Tibial nerve (tissue), 4 donors: ENCODE results near the gene PXN. TPM values are rescaled to one million over a fixed set of nuclear protein-coding genes. Genes with fewer than 3 reads are reported as not detected.

Experiments used
- DNase-seq, 2 donors: peaks; one replicate each; pipeline ENCODE4 v3.0.0-alpha.2; 2019; ENCODE audit warnings: low spot score in 2 of 2
- H3K27ac ChIP-seq, 4 donors: fragments of 200-600 bp; sonication (generic) in 3 of 4; one replicate each; pipeline ENCODE4 v1.5.1; 2017 to 2019; ENCODE audit warnings: mild to moderate bottlenecking in 1 of 4
- H3K27me3 ChIP-seq, 2 donors: fragments of 200-600 bp; sonication (generic) in 1 of 2; one replicate each; pipeline versions ENCODE4 v1.5.1 to v1.6.0; 2017 to 2019
- H3K36me3 ChIP-seq, 3 donors: fragments of 200-600 bp; sonication (generic); one replicate each; pipeline ENCODE4 v1.5.1; 2018 to 2019
- H3K4me1 ChIP-seq, 4 donors: fragments of 200-600 bp; sonication (generic) in 3 of 4; one replicate each; pipeline ENCODE4 v1.5.1; 2017 to 2019
- H3K4me3 ChIP-seq, 4 donors: fragments of 200-600 bp; sonication (generic) in 3 of 4; one replicate each; pipeline ENCODE4 v1.5.1; 2017 to 2019; ENCODE audit warnings: mild to moderate bottlenecking in 1 of 4, moderate library complexity in 1 of 4
- H3K9me3 ChIP-seq, 4 donors: fragments of 200-600 bp; sonication (generic) in 3 of 4; one replicate each; pipeline ENCODE4 v1.5.1; 2017 to 2019
- CTCF ChIP-seq, 5 experiments: fragments of 200-600 bp in 3 of 5; fragments of 450-650 bp in 2 of 5; sonication (generic) in 3 of 5; IDR thresholded peaks; one replicate each; pipeline ENCODE4 v1.5.1; 2016 to 2019; ENCODE audit warnings: antibody characterized with exemption in 5 of 5, mild to moderate bottlenecking in 3 of 5, moderate library complexity in 2 of 5
- EP300 ChIP-seq, 2 donors: sonication (generic); formaldehyde crosslinking; IDR thresholded peaks; one replicate each; pipeline ENCODE4 v1.6.1; 2017; ENCODE audit warnings: antibody characterized with exemption in 2 of 2, mild to moderate bottlenecking in 1 of 2
- POLR2A ChIP-seq, 2 donors: fragments of 450-650 bp; IDR thresholded peaks; one replicate each; pipeline ENCODE4 v1.6.1; 2017; ENCODE audit warnings: antibody characterized with exemption in 2 of 2, mild to moderate bottlenecking in 2 of 2, moderate library complexity in 2 of 2
- WGBS, 2 donors: methylation state at CpG; one replicate each; pipeline ENCODE4 v1.1.5; 2018; 5-methylcytosine and 5-hydroxymethylcytosine counted together
- total RNA-seq, 4 donors: library from RNA; depleted of rRNA; stranded (reverse); fragments of >200 nt; gene quantifications; one replicate each; pipeline ENCODE4 v1.1.0, GENCODE V29; 2016

Gene PXN
- total RNA-seq, 4 donors from 2014 or later = 217 to 428 (median 330) TPM

- WGBS, 2 donors = 67 to 70% methylated on average over 7 of the region's 7 CpGs
- TF ChIP-seq EP300 (IDR thresholded peaks at IDR 0.05) = no peak
- no peak for TF ChIP-seq CTCF (IDR thresholded peaks at IDR 0.05)
- no peak for TF ChIP-seq POLR2A (IDR thresholded peaks at IDR 0.05)
- Histone ChIP-seq H3K27me3 (no peaks in the 10 kb centered on the region), H3K4me3 (no peak overlapping the region), H3K4me1 (peaks cover 0 to 6% (median 0%) of the 10 kb centered on the region in 4 donors), H3K36me3 (no peaks in the 10 kb centered on the region), H3K9me3 (no peaks in the 10 kb centered on the region), H3K27ac (no peak overlapping the region)
- DNase-seq = no peak
These were observed 17.8 kb upstream of the PXN start for GRCh38 chr12:120283318-120283717.

- DNase-seq = no peak
- no peak overlapping the region for H3K4me3 ChIP-seq
- no peaks in the 10 kb centered on the region for H3K27me3 ChIP-seq
- TF ChIP-seq POLR2A (IDR thresholded peaks at IDR 0.05) = no peak
- no peak for TF ChIP-seq EP300 (IDR thresholded peaks at IDR 0.05)
- no peak for TF ChIP-seq CTCF (IDR thresholded peaks at IDR 0.05)
- H3K36me3 ChIP-seq = no peaks in the 10 kb centered on the region
- no peak overlapping the region for H3K27ac ChIP-seq
- no peaks in the 10 kb centered on the region for H3K9me3 ChIP-seq
- H3K4me1 ChIP-seq = no peaks in the 10 kb centered on the region
- WGBS, 2 donors = 95 to 97% methylated on average over 28 to 47 of the region's 57 CpGs
These were observed 12.9 kb upstream of the PXN start for GRCh38 chr12:120278137-120279069.

- H3K9me3 ChIP-seq = no peaks in the 10 kb centered on the region
- no peak overlapping the region for H3K27ac ChIP-seq
- H3K4me1 ChIP-seq = no peaks in the 10 kb centered on the region
- DNase-seq = no peak
- TF ChIP-seq CTCF (IDR thresholded peaks at IDR 0.05) (no peak), POLR2A (IDR thresholded peaks at IDR 0.05) (no peak), EP300 (IDR thresholded peaks at IDR 0.05) (no peak)
- 87 to 94% methylated on average over 6 of the region's 6 CpGs for WGBS, 2 donors
- H3K27me3 ChIP-seq = no peaks in the 10 kb centered on the region
- H3K4me3 ChIP-seq = no peak overlapping the region
- H3K36me3 ChIP-seq = no peaks in the 10 kb centered on the region
These were observed 11.2 kb upstream of the PXN start for GRCh38 chr12:120276734-120277133.

- no peak for DNase-seq
- Histone ChIP-seq H3K4me1 (peaks cover 0 to 29% (median 19%) of the 10 kb centered on the region in 4 donors), H3K36me3 (no peaks in the 10 kb centered on the region), H3K27ac (peak overlapping the region in 1 of 4 donors; percentile 12), H3K4me3 (no peak overlapping the region), H3K27me3 (no peaks in the 10 kb centered on the region), H3K9me3 (no peaks in the 10 kb centered on the region)
- 30 to 47% methylated on average over 4 of the region's 4 CpGs for WGBS, 2 donors
- no peak for TF ChIP-seq CTCF (IDR thresholded peaks at IDR 0.05)
- TF ChIP-seq EP300 (IDR thresholded peaks at IDR 0.05) = no peak
- no peak for TF ChIP-seq POLR2A (IDR thresholded peaks at IDR 0.05)
These were observed 2.2 kb upstream of the PXN start for GRCh38 chr12:120267736-120268135.

GRCh38 chr12:120266180-120266870 lies 795 bp upstream of the PXN start:
- H3K27me3 ChIP-seq = no peaks in the 10 kb centered on the region
- TF ChIP-seq CTCF (IDR thresholded peaks at IDR 0.05) (no peak), EP300 (IDR thresholded peaks at IDR 0.05) (no peak), POLR2A (IDR thresholded peaks at IDR 0.05) (no peak)
- H3K27ac ChIP-seq = peak overlapping the region in 2 of 4 donors; percentile 68 to 76
- peaks cover 0 to 43% (median 32%) of the 10 kb centered on the region in 4 donors for H3K4me1 ChIP-seq
- no peaks in the 10 kb centered on the region for H3K36me3 ChIP-seq
- H3K9me3 ChIP-seq = no peaks in the 10 kb centered on the region
- peak overlapping the region in 1 of 4 donors; percentile 94 for H3K4me3 ChIP-seq
- DNase-seq = no peak
- WGBS, 2 donors = 38% methylated on average over 8 of the region's 8 CpGs
